ENCODE results near the gene MIB2.
"Not testable (repeated sequence)": the region's sequence is repeated elsewhere in the genome, so short reads cannot be mapped to it uniquely, and the experiment has no call there.

DNA sequence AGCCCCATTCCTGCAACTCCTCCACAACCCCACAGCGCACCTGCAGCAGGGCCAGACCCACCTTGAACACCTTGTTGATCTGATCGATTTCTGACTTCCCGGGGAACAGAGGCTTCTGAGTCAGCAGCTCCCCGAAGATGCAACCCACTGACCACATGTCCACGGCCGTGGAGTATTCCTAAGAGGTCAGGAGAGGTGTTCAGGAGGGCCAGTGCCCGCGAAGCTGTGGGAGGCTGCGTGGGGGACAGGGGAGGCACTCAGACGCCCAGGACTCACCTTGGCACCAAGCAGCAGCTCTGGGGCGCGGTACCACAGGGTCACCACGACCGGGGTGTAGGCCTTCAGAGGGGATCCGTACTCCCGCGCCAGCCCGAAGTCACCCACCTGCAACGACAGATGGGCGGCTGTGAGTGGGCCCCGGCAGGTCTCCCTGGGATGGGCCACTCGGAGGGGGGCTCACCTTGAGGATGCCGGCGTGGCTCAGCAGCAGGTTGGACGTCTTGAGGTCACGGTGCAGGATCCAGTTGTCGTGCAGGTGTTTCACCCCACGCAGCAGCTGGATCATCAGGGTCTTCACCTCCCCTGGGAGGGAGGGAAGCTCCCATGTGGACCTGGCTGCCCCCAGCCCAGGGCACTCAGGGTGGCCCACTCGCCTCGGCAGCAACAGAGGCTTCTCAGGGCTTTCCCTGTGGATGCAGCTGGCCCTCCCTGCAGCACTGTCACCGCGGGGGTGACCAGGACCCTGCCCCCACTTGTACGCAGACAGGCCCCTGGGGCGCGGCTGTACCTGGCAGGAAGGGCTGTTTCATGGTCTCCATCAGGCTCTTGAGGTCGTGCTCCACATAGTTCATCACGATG lies 21.6 kb downstream of the MIB2 start:
- TF ChIP-seq, protein P1, sequence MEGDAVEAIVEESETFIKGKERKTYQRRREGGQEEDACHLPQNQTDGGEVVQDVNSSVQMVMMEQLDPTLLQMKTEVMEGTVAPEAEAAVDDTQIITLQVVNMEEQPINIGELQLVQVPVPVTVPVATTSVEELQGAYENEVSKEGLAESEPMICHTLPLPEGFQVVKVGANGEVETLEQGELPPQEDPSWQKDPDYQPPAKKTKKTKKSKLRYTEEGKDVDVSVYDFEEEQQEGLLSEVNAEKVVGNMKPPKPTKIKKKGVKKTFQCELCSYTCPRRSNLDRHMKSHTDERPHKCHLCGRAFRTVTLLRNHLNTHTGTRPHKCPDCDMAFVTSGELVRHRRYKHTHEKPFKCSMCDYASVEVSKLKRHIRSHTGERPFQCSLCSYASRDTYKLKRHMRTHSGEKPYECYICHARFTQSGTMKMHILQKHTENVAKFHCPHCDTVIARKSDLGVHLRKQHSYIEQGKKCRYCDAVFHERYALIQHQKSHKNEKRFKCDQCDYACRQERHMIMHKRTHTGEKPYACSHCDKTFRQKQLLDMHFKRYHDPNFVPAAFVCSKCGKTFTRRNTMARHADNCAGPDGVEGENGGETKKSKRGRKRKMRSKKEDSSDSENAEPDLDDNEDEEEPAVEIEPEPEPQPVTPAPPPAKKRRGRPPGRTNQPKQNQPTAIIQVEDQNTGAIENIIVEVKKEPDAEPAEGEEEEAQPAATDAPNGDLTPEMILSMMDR (IDR thresholded peaks at IDR 0.05; ENCODE audit: borderline replicate concordance, extremely low read depth, low read length, poor library complexity, severe bottlenecking), result not testable (repeated sequence)
- not testable (repeated sequence) for TF ChIP-seq EZH2 (IDR thresholded peaks at IDR 0.05; ENCODE audit: borderline replicate concordance, low read depth, low read length, severe bottlenecking)

Data from DND-41 (cell line).